ENCODE data around the gene PRDX2.

GRCh38 chr19:12788042-12788681 is 13.4 kb downstream of the PRDX2 start:
- TF ChIP-seq POLR2A (IDR thresholded peaks at IDR 0.05) (no peak), POLR2AphosphoS5 (IDR thresholded peaks at IDR 0.05) (no peak)

All from upper lobe of left lung (tissue), 4 donors.